Body of pancreas (tissue), 4 donors: ENCODE results near the gene MMP23B. TPM values are rescaled to one million over a fixed set of nuclear protein-coding genes. Genes with fewer than 3 reads are reported as not detected.

Experiments used
- ATAC-seq: fragments of 150-250 bp; one replicate; pipeline ENCODE4 v1.9.1; 2016
- DNase-seq, 4 donors: peaks; one replicate each; pipeline ENCODE4 v3.0.0-alpha.2; 2019
- H3K27ac ChIP-seq, 4 donors: fragments of 200-600 bp; sonication (generic); 1 replicate in 3 of 4; 2 replicates in 1 of 4; pipeline versions ENCODE4 v1.5.1 to v1.6.1; 2016 to 2019; ENCODE audit warnings: mild to moderate bottlenecking in 1 of 4, mixed read lengths in 1 of 4, moderate library complexity in 1 of 4
- H3K27me3 ChIP-seq, 2 donors: fragments of 200-600 bp; sonication (generic); one replicate each; pipeline ENCODE4 v1.6.0; 2016; ENCODE audit warnings: mild to moderate bottlenecking in 1 of 2
- H3K36me3 ChIP-seq, 2 donors: fragments of 200-600 bp; sonication (generic); replicated peaks in 1 of 2; 2 replicates each; pipeline ENCODE4 v1.5.1; 2016; ENCODE audit warnings: low read depth in 2 of 2; ENCODE audit not compliant: insufficient read depth in 1 of 2
- H3K4me1 ChIP-seq: fragments of 200-600 bp; sonication (generic); one replicate; pipeline ENCODE4 v1.6.0; 2016
- H3K4me3 ChIP-seq, 2 donors: fragments of 200-600 bp; sonication (generic); 1 replicate in 1 of 2; 2 replicates in 1 of 2; pipeline ENCODE4 v1.5.1; 2016 to 2019
- H3K9me3 ChIP-seq, 3 donors: fragments of 200-600 bp; sonication (generic); 1 replicate in 2 of 3; 2 replicates in 1 of 3; pipeline ENCODE4 v1.5.1; 2016
- POLR2A ChIP-seq, 3 donors: fragments of 450-650 bp; IDR thresholded peaks; one replicate each; pipeline ENCODE4 v1.6.1; 2016; ENCODE audit warnings: antibody characterized with exemption in 3 of 3, mild to moderate bottlenecking in 2 of 3
- WGBS, 2 donors: methylation state at CpG; one replicate each; pipeline ENCODE4 v1.1.5; 2017; 5-methylcytosine and 5-hydroxymethylcytosine counted together
- intact Hi-C: fragments of 100-400 bp; cut with DNase I; formaldehyde crosslinking; loops from one replicate; pipeline ENCODE4 v1.15.1; 2023
- total RNA-seq, 2 donors: library from RNA; depleted of rRNA; stranded (reverse); fragments of >200 nt; gene quantifications; one replicate each; pipeline ENCODE4 v1.1.0, GENCODE V29; 2016
- TF ChIP-seq, protein P1 (sequence below), 7 experiments: fragments of 450-650 bp in 4 of 7; fragments of 200-600 bp in 3 of 7; sonication (generic) in 3 of 7; IDR thresholded peaks; one replicate each; pipeline ENCODE4 v1.5.1; 2016 to 2019; ENCODE audit warnings: antibody characterized with exemption in 7 of 7

The MMP23B gene
- 1 to 10 TPM in 1 of 2 donors, under 1 TPM in 1; 0.99 to 1.8 TPM for total RNA-seq

DNA sequence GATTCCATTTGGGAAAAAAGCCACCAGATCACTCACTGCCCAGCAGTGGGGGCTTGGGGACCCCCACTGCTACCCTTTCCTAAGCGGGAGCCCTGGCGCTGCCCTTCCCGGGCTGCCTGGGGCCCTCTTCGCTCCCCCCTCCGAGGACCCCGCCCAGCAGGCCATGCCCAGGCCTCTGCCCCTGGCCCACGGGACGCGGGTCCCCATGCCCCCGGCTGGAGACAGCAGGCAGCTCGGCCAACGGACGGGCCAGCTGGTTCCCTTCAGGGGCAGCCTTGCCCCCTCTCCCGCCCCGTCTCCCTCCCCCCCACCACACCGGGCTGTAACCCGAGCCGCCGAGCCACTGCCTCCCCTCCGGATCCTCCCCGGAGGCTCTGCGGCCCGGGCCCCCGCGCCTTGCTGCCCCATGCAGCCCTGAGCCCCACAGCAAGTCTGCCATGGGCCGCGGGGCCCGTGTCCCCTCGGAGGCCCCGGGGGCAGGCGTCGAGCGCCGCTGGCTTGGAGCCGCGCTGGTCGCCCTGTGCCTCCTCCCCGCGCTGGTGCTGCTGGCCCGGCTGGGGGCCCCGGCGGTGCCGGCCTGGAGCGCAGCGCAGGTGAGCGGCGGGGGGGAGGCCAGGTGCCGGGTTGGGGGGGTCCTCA is at the start of gene MMP23B:
Gene MMP23B (plus strand): TSS at position 392 of the 639 bp plus-strand sequence. CDS start 46 bp downstream, at position 438.
- no peak for DNase-seq
- Histone ChIP-seq H3K36me3 (peaks cover 0 to 2% of the 10 kb centered on the region in 2 donors), H3K4me3 (no peak within 1 kb of the TSS), H3K27ac (peak within 1 kb of the TSS in 1 of 4 donors; percentile 40), H3K4me1 (peaks cover 7% of the 10 kb centered on the region), H3K27me3 (peaks cover 0 to 7% of the 10 kb centered on the region in 2 donors), H3K9me3 (no peaks in the 10 kb centered on the region)
- no peak for ATAC-seq
- intact Hi-C loops: no loop called here
- 5% methylated on average over 20 of the region's 48 CpGs; no CpG with 5 or more reads in 1 of the 2 donors for WGBS, 2 donors
- TF ChIP-seq, protein P1, sequence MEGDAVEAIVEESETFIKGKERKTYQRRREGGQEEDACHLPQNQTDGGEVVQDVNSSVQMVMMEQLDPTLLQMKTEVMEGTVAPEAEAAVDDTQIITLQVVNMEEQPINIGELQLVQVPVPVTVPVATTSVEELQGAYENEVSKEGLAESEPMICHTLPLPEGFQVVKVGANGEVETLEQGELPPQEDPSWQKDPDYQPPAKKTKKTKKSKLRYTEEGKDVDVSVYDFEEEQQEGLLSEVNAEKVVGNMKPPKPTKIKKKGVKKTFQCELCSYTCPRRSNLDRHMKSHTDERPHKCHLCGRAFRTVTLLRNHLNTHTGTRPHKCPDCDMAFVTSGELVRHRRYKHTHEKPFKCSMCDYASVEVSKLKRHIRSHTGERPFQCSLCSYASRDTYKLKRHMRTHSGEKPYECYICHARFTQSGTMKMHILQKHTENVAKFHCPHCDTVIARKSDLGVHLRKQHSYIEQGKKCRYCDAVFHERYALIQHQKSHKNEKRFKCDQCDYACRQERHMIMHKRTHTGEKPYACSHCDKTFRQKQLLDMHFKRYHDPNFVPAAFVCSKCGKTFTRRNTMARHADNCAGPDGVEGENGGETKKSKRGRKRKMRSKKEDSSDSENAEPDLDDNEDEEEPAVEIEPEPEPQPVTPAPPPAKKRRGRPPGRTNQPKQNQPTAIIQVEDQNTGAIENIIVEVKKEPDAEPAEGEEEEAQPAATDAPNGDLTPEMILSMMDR (IDR thresholded peaks at IDR 0.05): no peak
- no peak for TF ChIP-seq POLR2A (IDR thresholded peaks at IDR 0.05)

- Histone ChIP-seq H3K4me3 (no peak overlapping the region), H3K27ac (no peak overlapping the region), H3K9me3 (no peaks in the 10 kb centered on the region), H3K4me1 (no peaks in the 10 kb centered on the region), H3K36me3 (no peaks in the 10 kb centered on the region), H3K27me3 (no peaks in the 10 kb centered on the region)
- intact Hi-C loops: no loop called here
- DNase-seq (no peak), ATAC-seq (no peak)
- WGBS, 2 donors: 65 to 69% methylated on average over 7 to 9 of the region's 9 CpGs
- TF ChIP-seq POLR2A (IDR thresholded peaks at IDR 0.05): no peak
- TF ChIP-seq, protein P1 (IDR thresholded peaks at IDR 0.05): no peak
Observed at GRCh38 chr1:1582585-1583346, 49.2 kb upstream of the MMP23B start.

DNA sequence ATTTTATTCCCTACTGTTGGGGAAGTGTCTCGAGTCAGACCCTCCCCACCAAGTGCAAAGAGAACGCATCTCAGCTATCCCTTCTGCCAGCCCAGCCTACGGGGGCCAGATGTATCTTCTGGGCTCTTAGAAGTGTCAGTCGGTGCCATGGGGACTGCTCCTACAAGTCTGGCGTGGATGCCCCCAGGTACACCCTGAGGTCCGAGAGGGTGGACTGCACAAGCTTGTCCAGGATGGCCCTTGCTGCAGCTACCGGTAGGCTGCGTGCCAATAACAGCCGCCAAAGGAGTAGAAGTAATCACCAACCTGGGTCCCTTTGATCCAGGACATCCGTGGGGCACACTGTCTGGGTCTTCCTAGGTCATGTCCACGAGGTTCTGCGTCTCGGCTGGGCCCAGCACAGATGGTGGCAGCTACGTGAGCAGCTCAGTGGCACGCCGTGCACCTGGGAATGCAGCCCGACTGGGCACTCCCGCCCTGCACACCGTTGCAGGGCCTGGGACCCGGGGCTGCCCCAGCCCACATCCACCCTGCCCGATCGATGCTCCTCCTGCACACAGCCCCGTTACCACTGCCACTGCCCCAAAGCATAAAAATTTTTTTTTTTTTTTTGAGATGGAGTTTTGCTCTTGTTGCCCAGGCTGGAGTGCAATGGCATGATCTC is 48.5 kb upstream of the MMP23B start:
- DNase-seq: no peak
- Histone ChIP-seq H3K36me3 (no peaks in the 10 kb centered on the region), H3K27ac (no peak overlapping the region), H3K9me3 (no peaks in the 10 kb centered on the region), H3K27me3 (no peaks in the 10 kb centered on the region), H3K4me3 (no peak overlapping the region), H3K4me1 (no peaks in the 10 kb centered on the region)
- ATAC-seq: no peak
- WGBS, 2 donors: 81% methylated on average over 12 to 23 of the region's 23 CpGs
- intact Hi-C loops: no loop called here
- no peak for TF ChIP-seq POLR2A (IDR thresholded peaks at IDR 0.05)
- TF ChIP-seq, protein P1 (IDR thresholded peaks at IDR 0.05): no peak

GRCh38 chr1:1591452-1591851 is 40.5 kb upstream of the MMP23B start:
- intact Hi-C loops: no loop called here
- H3K36me3 ChIP-seq: no peaks in the 10 kb centered on the region
- 83 to 84% methylated on average over 12 to 13 of the region's 13 CpGs for WGBS, 2 donors
- H3K9me3 ChIP-seq: no peaks in the 10 kb centered on the region
- H3K4me3 ChIP-seq: no peak overlapping the region
- no peaks in the 10 kb centered on the region for H3K27me3 ChIP-seq
- H3K27ac ChIP-seq: no peak overlapping the region
- no peaks in the 10 kb centered on the region for H3K4me1 ChIP-seq
- no peak for TF ChIP-seq POLR2A (IDR thresholded peaks at IDR 0.05)
- TF ChIP-seq, protein P1 (IDR thresholded peaks at IDR 0.05): no peak
- DNase-seq (no peak), ATAC-seq (no peak)
